AG04450 (cell line): Measurements from ENCODE around the gene GYG1. TPM values are rescaled to one million over a fixed set of nuclear protein-coding genes. Genes with fewer than 3 reads are reported as not detected.

Source experiments
- CTCF ChIA-PET: fragments of 300-600, 350-600 bp; formaldehyde crosslinking; extraction: SDS; loops from one replicate; lab custom pipeline; 2022; ENCODE audit warnings: antibody characterized with exemption, inconsistent platforms; lab: Charles Lee
- POLR2A ChIA-PET: fragments of 350-600 bp; formaldehyde crosslinking; extraction: SDS; loops from one replicate; lab custom pipeline; 2021; ENCODE audit warnings: antibody characterized with exemption, inconsistent platforms; lab: Yijun Ruan, JAX
- DNase-seq: peaks from one replicate; pipeline ENCODE4 v3.0.0-alpha.2; 2011; ENCODE audit warnings: low read depth, low spot score
- H3K27ac ChIP-seq: one replicate; pipeline ENCODE4 v1.5.1; 2012; ENCODE audit warnings: low read depth, low read length, control low read depth
- H3K27me3 ChIP-seq: one replicate; pipeline ENCODE4 v1.6.0; 2012; ENCODE audit warnings: low read length; ENCODE audit not compliant: control insufficient read depth, insufficient read depth
- H3K4me3 ChIP-seq: 2 replicates; pipeline ENCODE4 v1.5.1; 2011; ENCODE audit warnings: mild to moderate bottlenecking, low read depth, low read length, control low read depth
- H3K9me3 ChIP-seq: 2 replicates; pipeline ENCODE4 v1.5.1; 2012; ENCODE audit warnings: low read length; ENCODE audit not compliant: control insufficient read depth, insufficient read depth
- polyA plus RNA-seq: library from polyadenylated mRNA; depleted of rRNA; stranded (reverse); fragments of >200 nt; gene quantifications from 2 replicates; pipeline ENCODE4 v1.2.3, GENCODE V29; 2011
- TF ChIP-seq, protein P1 (sequence below): IDR thresholded peaks from 2 replicates; pipeline ENCODE4 v1.5.1; 2011; ENCODE audit warnings: low read depth, low read length, control low read depth, inconsistent platforms

Gene GYG1
- polyA plus RNA-seq, 1 experiment = 75.2 TPM

DNA sequence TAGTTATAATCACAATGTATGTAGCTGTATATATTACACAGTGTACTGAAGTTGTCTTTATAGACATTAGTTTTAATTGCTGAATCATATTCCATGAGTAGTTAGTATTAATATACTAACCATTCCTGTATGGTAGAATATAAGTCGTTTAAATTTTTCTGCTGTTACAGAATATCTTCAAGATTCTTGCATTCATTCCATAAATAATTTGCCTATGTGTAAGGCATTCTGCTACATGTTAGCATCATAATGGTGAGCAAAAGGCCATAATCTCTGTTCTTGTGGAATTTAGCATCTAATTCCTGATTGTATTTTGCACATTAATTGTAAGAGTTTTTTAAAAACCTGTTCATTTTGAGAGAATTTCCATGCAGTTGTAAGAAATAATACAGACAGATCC is 14.1 kb downstream of the GYG1 start:
- DNase-seq = no peak
- ChIA-PET CTCF (interaction anchor here (1.0 kb wide), 1 partner anchor 12 kb away, joined by 3 read pairs; no protein-coding TSS in a partner anchor), POLR2A (no interaction called here)
- no peak overlapping the region for H3K4me3 ChIP-seq
- H3K9me3 ChIP-seq = no peaks in the 10 kb centered on the region
- H3K27me3 ChIP-seq = no peaks in the 10 kb centered on the region
- H3K27ac ChIP-seq = no peak overlapping the region
- TF ChIP-seq, protein P1, sequence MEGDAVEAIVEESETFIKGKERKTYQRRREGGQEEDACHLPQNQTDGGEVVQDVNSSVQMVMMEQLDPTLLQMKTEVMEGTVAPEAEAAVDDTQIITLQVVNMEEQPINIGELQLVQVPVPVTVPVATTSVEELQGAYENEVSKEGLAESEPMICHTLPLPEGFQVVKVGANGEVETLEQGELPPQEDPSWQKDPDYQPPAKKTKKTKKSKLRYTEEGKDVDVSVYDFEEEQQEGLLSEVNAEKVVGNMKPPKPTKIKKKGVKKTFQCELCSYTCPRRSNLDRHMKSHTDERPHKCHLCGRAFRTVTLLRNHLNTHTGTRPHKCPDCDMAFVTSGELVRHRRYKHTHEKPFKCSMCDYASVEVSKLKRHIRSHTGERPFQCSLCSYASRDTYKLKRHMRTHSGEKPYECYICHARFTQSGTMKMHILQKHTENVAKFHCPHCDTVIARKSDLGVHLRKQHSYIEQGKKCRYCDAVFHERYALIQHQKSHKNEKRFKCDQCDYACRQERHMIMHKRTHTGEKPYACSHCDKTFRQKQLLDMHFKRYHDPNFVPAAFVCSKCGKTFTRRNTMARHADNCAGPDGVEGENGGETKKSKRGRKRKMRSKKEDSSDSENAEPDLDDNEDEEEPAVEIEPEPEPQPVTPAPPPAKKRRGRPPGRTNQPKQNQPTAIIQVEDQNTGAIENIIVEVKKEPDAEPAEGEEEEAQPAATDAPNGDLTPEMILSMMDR = no peak

DNA sequence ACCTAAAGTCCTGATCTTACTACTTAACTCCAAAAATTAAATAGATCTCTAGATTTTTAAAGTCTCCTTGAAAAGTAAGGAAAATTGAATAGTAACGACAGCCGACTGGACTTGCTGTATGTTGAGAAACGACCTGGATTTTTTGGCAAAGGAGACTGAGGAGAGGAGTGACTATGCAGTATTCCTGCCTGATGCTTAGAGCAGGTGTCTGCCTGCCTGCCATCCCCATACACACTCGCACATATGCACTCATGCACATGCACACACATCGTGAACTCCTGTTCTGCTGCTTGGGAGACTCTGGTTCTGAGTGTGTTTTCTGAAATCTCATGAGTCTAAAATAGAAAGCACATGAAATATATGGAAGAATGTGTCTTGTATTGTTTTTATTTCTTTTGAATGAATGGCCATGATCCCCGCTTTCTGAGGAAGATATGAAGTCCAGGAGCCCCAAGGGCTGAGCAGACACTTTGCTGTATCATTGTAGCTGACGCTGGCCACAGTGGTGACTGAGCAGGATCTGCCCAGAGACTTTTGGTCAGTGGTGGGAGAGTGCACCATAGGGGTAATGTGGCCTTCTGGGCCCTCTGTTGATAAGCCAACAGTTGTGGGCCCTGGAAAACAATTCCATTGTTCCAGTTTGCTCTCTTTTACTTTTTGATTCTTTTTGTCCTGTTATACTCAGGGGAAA is 16.4 kb downstream of the GYG1 start:
- TF ChIP-seq, protein P1 = no peak
- Histone ChIP-seq H3K27ac (no peak overlapping the region), H3K27me3 (no peaks in the 10 kb centered on the region), H3K4me3 (no peak overlapping the region), H3K9me3 (no peaks in the 10 kb centered on the region)
- DNase-seq = no peak
- CTCF ChIA-PET = no interaction called here
- POLR2A ChIA-PET = no interaction called here

- peak overlapping the region; percentile 49 for H3K27ac ChIP-seq
- H3K27me3 ChIP-seq = no peaks in the 10 kb centered on the region
- TF ChIP-seq, protein P1 = no peak
- ChIA-PET POLR2A (no interaction called here), CTCF (interaction anchor here (1.4 kb wide), 1 partner anchor 54 kb away, joined by 7 read pairs; no protein-coding TSS in a partner anchor)
- H3K9me3 ChIP-seq = no peaks in the 10 kb centered on the region
- no peak for DNase-seq
- no peak overlapping the region for H3K4me3 ChIP-seq
Observed at GRCh38 chr3:149009732-149010131, 18.4 kb downstream of the GYG1 start.

DNA sequence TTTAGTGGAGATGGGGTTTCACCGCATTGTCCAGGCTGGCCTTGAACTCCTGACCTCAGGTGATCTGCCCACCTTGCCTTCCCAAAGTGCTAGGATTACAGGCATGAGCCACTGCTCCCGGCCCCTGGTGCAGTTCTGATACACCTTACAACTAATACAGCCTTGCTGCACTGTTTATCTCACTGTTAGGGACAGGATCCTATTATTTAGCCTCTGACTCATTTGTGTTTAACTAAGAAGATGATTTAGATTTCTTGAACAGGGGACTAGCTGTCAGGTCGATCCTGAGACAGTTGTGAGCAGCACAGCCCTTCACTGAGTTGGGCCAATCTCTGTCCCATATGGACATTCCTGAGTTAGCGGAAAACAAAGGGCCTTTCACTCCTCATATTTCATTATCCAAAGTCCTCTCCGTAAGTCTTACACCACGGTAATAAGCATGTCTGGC is 19.2 kb downstream of the GYG1 start:
- ChIA-PET POLR2A (no interaction called here), CTCF (no interaction called here)
- TF ChIP-seq, protein P1 = no peak
- H3K27me3 ChIP-seq = no peaks in the 10 kb centered on the region
- H3K27ac ChIP-seq = peak overlapping the region; percentile 71
- H3K9me3 ChIP-seq = no peaks in the 10 kb centered on the region
- DNase-seq = no peak
- no peak overlapping the region for H3K4me3 ChIP-seq

DNA sequence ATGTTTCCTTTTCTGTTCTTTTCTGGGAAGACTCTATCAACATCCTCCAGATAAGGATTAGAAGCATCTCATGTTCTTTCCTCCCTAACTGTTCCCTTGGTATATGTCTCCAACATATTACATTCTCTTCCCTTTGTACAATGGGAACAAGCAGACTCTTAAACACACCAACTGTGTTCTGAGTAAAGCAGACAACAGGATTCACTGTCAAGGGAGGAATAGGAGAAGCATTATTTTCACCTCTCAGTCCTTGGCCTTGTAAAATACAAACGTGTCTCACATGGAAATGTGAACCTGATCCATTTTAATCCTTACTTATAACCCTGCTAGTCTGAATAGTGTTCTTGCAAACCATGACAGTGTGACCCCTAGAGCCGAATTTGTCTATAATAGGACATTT is 19.6 kb downstream of the GYG1 start:
- POLR2A ChIA-PET = no interaction called here
- H3K9me3 ChIP-seq = no peaks in the 10 kb centered on the region
- no peaks in the 10 kb centered on the region for H3K27me3 ChIP-seq
- DNase-seq = no peak
- CTCF ChIA-PET = no interaction called here
- no peak overlapping the region for H3K4me3 ChIP-seq
- peak overlapping the region; percentile 71 for H3K27ac ChIP-seq
- TF ChIP-seq, protein P1 = no peak
